GM23248 (cell line): ENCODE results near the gene LRRC59.

Experiments
- EZH2 ChIP-seq: fragments of 200-600 bp; sonication (generic); IDR thresholded peaks from 2 replicates; pipeline ENCODE4 v1.6.1; 2018; ENCODE audit warnings: antibody characterized with exemption, mild to moderate bottlenecking; ENCODE audit not compliant: insufficient read depth, poor library complexity, severe bottlenecking
- EZH2phosphoT487 ChIP-seq: fragments of 200-600 bp; sonication (generic); IDR thresholded peaks from 2 replicates; pipeline ENCODE4 v1.6.1; 2018; ENCODE audit warnings: antibody characterized with exemption, moderate library complexity, mild to moderate bottlenecking, low read depth; ENCODE audit not compliant: insufficient read depth

GRCh38 chr17:50355336-50355700 lies 42.0 kb downstream of the LRRC59 start:
- TF ChIP-seq EZH2: no peak
- TF ChIP-seq EZH2phosphoT487: no peak
